NCI-H2029 treated with DMSO at 0.1 percent for 48 hours (cell line): ENCODE data around the gene BANK1.

Experiments
- DNase-seq: peaks from one replicate; lab custom pipeline; 2025; lab: John Stamatoyannopoulos, UW

BANK1 gene

GRCh38 chr4:101813604-101814003 is 23.1 kb downstream of the BANK1 start:
- DNase-seq, result no peak

GRCh38 chr4:101818362-101818761 is 27.8 kb downstream of the BANK1 start:
- DNase-seq, result no peak

GRCh38 chr4:101823864-101824263 is 33.3 kb downstream of the BANK1 start:
- DNase-seq, result no peak

GRCh38 chr4:101824500-101824899 is 34.0 kb downstream of the BANK1 start:
- DNase-seq, result no peak

- DNase-seq, result no peak
Observed at GRCh38 chr4:101825953-101826352, 35.4 kb downstream of the BANK1 start.

GRCh38 chr4:101831816-101832215 is 41.3 kb downstream of the BANK1 start:
- DNase-seq, result no peak

GRCh38 chr4:101833480-101833879 is 43.0 kb downstream of the BANK1 start:
- DNase-seq, result no peak

- DNase-seq, result peak; percentile 65
Observed at GRCh38 chr4:101835121-101835904, 44.8 kb downstream of the BANK1 start.

- no peak for DNase-seq
Observed at GRCh38 chr4:101843054-101843453, 52.5 kb downstream of the BANK1 start.

- DNase-seq, result no peak
Observed at GRCh38 chr4:101846550-101846949, 56.0 kb downstream of the BANK1 start.

- no peak for DNase-seq
Observed at GRCh38 chr4:101850698-101851097, 60.2 kb downstream of the BANK1 start.

- DNase-seq, result no peak
Observed at GRCh38 chr4:101851672-101852071, 61.1 kb downstream of the BANK1 start.

GRCh38 chr4:101853028-101853427 is 62.5 kb downstream of the BANK1 start:
- no peak for DNase-seq

- DNase-seq, result no peak
Observed at GRCh38 chr4:101853691-101854090, 63.2 kb downstream of the BANK1 start.

- DNase-seq, result no peak
Observed at GRCh38 chr4:101855239-101855638, 64.7 kb downstream of the BANK1 start.

GRCh38 chr4:101856149-101856548 is 65.6 kb downstream of the BANK1 start:
- no peak for DNase-seq

- DNase-seq, result no peak
Observed at GRCh38 chr4:101857176-101857575, 66.6 kb downstream of the BANK1 start.

GRCh38 chr4:101858641-101859040 is 68.1 kb downstream of the BANK1 start:
- DNase-seq, result no peak

GRCh38 chr4:101862595-101862994 is 72.1 kb downstream of the BANK1 start:
- DNase-seq, result no peak

GRCh38 chr4:101864660-101865059 is 74.1 kb downstream of the BANK1 start:
- DNase-seq, result no peak

GRCh38 chr4:101865501-101866062 is 75.1 kb downstream of the BANK1 start:
- no peak for DNase-seq

- DNase-seq, result no peak
Observed at GRCh38 chr4:101870874-101871273, 80.3 kb downstream of the BANK1 start.

- no peak for DNase-seq
Observed at GRCh38 chr4:101871962-101872676, 81.6 kb downstream of the BANK1 start.
